Sigmoid colon (tissue), 7 donors: Measurements from ENCODE around the gene ZNF672. TPM values are rescaled to one million over a fixed set of nuclear protein-coding genes. Genes with fewer than 3 reads are reported as not detected.

Experiments used
- DNase-seq: peaks from one replicate; pipeline ENCODE4 v3.0.0-alpha.2; 2019
- H3K27ac ChIP-seq, 4 donors: fragments of 200-600 bp; sonication (generic); one replicate each; pipeline ENCODE4 v1.5.1; 2016 to 2019; ENCODE audit warnings: mild to moderate bottlenecking in 1 of 4
- H3K27me3 ChIP-seq, 3 donors: fragments of 200-600 bp; sonication (generic); one replicate each; pipeline ENCODE4 v1.5.1; 2019; ENCODE audit warnings: mild to moderate bottlenecking in 1 of 3
- H3K36me3 ChIP-seq, 4 donors: fragments of 200-600 bp; sonication (generic); one replicate each; pipeline ENCODE4 v1.5.1; 2016 to 2019
- H3K4me1 ChIP-seq, 4 donors: fragments of 200-600 bp; sonication (generic); one replicate each; pipeline ENCODE4 v1.5.1; 2017 to 2019
- H3K4me3 ChIP-seq, 4 donors: fragments of 200-600 bp; sonication (generic); one replicate each; pipeline ENCODE4 v1.5.1; 2017 to 2019; ENCODE audit warnings: mild to moderate bottlenecking in 2 of 4, moderate library complexity in 1 of 4
- H3K9me3 ChIP-seq, 4 donors: fragments of 200-600 bp in 3 of 4; sonication (generic) in 3 of 4; one replicate each; pipeline versions ENCODE4 v1.5.1 to v1.6.1; 2013 to 2019
- EP300 ChIP-seq, 4 donors: sonication (generic); formaldehyde crosslinking; IDR thresholded peaks; one replicate each; pipeline ENCODE4 v1.6.1; 2017; ENCODE audit warnings: antibody characterized with exemption in 4 of 4
- POLR2A ChIP-seq, 2 donors: fragments of 450-650 bp; IDR thresholded peaks; one replicate each; pipeline ENCODE4 v1.6.1; 2016; ENCODE audit warnings: antibody characterized with exemption in 2 of 2, mild to moderate bottlenecking in 2 of 2, moderate library complexity in 2 of 2
- POLR2AphosphoS5 ChIP-seq, 4 donors: sonication (generic); formaldehyde crosslinking; IDR thresholded peaks; one replicate each; pipeline ENCODE4 v1.6.1; 2017; ENCODE audit warnings: antibody characterized with exemption in 4 of 4
- WGBS, 2 donors: extraction: QIAGEN DNeasy Blood & Tissue Kit; methylation state at CpG; one replicate each; pipeline ENCODE4 v1.1.7; 2013; 5-methylcytosine and 5-hydroxymethylcytosine counted together
- intact Hi-C: fragments of 100-400 bp; cut with DNase I; formaldehyde crosslinking; loops from one replicate; pipeline ENCODE4 v1.15.1; 2023
- polyA plus RNA-seq, 3 donors: library from polyadenylated mRNA; stranded (reverse); fragments of 200-250 nt; gene quantifications; one replicate each; pipeline ENCODE4 v1.2.3, GENCODE V29; 2013
- total RNA-seq, 4 donors: library from RNA; depleted of rRNA; stranded (reverse); fragments of >200 nt; gene quantifications; one replicate each; pipeline ENCODE4 v1.1.0, GENCODE V29; 2016
- TF ChIP-seq, protein P1 (sequence below), 4 experiments: fragments of 450-650 bp in 3 of 4; fragments of 200-600 bp in 1 of 4; IDR thresholded peaks; one replicate each; pipeline ENCODE4 v1.5.1; 2016 to 2019; ENCODE audit warnings: antibody characterized with exemption in 4 of 4, mild to moderate bottlenecking in 3 of 4, moderate library complexity in 2 of 4
- donor health status: healthy with polysubstance abuse.
- donor health status: Bipolar disorder and iron deficiency.
- donor health status: healthy.

The ZNF672 gene
- total and polyA plus RNA-seq, 7 donors = 14.4 to 31.1 (median 21.4) TPM

DNA sequence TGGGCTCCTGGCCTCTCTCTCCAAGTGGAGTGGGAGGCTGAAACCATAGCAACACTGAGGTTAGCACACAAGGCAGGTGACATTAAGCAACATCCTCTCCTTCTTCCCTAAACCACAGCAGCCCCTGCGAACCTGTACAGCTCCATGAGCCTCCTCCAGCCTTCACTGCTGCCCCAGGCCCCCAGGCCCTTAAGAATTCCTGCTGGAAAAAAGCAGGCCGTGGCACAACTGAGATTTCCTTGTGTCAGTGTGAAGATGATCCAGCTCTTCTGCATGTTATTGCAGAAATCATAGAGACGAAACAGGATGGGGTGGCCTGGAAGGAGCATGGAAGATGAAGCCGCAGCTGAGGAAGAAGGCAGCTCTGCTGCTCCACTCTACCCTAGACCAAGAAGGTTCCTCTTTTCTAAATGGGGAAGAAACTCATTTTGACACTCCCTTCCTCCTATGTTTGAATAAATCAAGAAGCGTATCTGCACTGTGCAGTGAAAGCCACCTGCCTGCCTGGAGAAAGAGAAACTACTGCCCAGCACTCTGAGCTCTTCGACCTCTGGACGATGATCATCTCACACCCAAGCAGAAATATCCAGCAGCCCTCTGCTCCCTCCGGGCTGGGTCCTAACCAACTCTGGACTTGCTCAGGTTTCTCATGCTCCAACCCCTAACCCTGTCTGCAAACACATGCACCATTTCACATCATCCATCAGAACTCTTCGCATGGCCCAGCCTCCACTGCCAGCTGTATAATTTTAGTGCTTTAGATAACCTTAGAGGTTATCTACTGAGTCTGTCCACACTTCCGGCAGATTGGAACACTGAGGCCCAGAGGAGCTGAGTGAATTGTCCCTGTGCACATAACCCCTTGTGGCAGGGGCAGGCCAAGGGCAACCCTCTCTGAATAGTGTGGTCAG is 33.0 kb upstream of the ZNF672 start:
- peaks cover 0 to 5% (median 0%) of the 10 kb centered on the region in 3 donors for H3K27me3 ChIP-seq
- DNase-seq = no peak
- intact Hi-C loops = no loop called here
- 30 to 36% methylated on average over 10 of the region's 10 CpGs for WGBS, 2 donors
- no peaks in the 10 kb centered on the region for H3K36me3 ChIP-seq
- TF ChIP-seq EP300 (IDR thresholded peaks at IDR 0.05) (no peak), POLR2AphosphoS5 (IDR thresholded peaks at IDR 0.05) (no peak), POLR2A (IDR thresholded peaks at IDR 0.05) (no peak)
- TF ChIP-seq, protein P1, sequence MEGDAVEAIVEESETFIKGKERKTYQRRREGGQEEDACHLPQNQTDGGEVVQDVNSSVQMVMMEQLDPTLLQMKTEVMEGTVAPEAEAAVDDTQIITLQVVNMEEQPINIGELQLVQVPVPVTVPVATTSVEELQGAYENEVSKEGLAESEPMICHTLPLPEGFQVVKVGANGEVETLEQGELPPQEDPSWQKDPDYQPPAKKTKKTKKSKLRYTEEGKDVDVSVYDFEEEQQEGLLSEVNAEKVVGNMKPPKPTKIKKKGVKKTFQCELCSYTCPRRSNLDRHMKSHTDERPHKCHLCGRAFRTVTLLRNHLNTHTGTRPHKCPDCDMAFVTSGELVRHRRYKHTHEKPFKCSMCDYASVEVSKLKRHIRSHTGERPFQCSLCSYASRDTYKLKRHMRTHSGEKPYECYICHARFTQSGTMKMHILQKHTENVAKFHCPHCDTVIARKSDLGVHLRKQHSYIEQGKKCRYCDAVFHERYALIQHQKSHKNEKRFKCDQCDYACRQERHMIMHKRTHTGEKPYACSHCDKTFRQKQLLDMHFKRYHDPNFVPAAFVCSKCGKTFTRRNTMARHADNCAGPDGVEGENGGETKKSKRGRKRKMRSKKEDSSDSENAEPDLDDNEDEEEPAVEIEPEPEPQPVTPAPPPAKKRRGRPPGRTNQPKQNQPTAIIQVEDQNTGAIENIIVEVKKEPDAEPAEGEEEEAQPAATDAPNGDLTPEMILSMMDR (IDR thresholded peaks at IDR 0.05) = no peak
- peaks cover 0 to 4% (median 0%) of the 10 kb centered on the region in 4 donors for H3K4me1 ChIP-seq
- no peak overlapping the region for H3K4me3 ChIP-seq
- peak overlapping the region in 1 of 4 donors; percentile 7 for H3K27ac ChIP-seq
- H3K9me3 ChIP-seq = no peaks in the 10 kb centered on the region

DNA sequence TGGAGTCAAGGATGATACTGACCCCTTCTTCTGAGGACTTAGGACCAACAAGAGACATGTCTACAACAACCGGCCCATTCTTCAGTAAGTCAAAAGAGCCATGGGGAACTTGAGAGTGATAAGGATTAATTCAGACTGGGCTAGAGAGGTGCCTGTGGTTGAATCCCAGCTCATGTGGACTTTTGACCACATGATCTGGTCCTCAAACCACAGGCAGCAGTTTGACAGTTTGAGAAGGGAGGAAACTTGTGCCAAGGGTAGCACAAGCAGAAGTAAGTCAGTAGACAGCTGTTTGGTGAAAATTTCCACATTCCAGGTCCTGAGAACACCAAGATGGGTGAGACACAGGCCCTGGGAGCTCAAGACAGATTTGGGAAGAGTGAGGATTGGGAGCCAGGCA is 32.1 kb upstream of the ZNF672 start:
- DNase-seq = no peak
- Histone ChIP-seq H3K27me3 (peaks cover 0 to under 1% (median 0%) of the 10 kb centered on the region in 3 donors), H3K27ac (peak overlapping the region in 1 of 4 donors; percentile 7), H3K36me3 (no peaks in the 10 kb centered on the region), H3K9me3 (no peaks in the 10 kb centered on the region), H3K4me3 (no peak overlapping the region), H3K4me1 (peaks cover 0 to 11% (median 7%) of the 10 kb centered on the region in 4 donors)
- no peak for TF ChIP-seq EP300 (IDR thresholded peaks at IDR 0.05)
- 91 to 96% methylated on average over 1 of the region's 1 CpG for WGBS, 2 donors
- intact Hi-C loops = loop anchor here (2.0 kb wide), 1 partner anchor 181 kb away; no protein-coding TSS in a partner anchor

DNA sequence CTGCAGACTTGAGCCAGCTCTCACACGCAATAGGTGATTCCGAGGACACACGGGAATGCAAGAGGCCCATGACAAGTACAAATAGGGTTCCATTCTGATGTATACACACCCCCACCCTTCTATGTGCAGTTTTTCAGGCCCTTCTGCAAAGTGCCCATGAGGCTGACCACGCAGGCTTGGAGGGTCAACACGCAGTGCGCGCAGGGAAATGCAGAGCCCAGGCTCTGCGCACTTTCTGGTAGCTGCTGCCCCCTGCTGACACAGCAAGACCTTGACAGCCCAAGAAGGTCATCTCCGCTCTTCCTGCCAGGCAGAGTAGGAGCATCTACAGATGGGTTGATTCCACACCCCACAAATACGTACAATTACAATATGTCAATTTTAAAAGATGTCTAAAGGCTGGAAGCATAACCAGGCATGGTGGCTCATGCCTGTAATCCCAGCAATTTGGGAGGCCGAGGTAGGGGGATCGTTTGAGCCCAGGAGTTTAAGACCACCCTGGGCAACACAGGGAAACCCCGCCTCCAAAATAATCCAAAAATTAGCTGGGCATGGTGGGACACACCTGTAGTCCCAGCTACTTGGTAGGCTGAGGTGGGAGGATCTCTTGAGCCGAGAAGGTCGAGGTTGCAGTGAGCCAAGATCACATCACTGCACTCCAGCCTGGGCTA is 30.8 kb upstream of the ZNF672 start:
- no peak overlapping the region for H3K4me3 ChIP-seq
- no peaks in the 10 kb centered on the region for H3K27me3 ChIP-seq

DNA sequence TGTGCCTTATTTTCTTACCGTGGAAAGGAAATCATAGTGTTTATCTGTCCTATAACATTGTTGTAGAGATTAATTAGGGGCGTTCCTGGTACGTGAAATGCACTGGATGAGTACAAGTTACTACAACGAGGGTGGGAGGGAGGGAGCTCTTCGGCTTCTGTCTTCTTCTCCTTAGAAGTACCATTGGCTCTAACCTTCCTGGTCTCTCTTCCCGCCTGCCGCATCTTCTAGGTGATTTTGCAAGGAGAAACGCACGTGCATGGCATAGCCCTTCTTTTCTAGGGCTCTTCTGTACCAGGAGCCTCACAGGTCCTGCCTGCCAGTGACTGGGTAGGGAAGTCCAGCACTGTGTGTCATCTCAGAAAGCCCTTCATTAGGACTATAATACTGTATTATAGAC is 29.1 kb upstream of the ZNF672 start:
- intact Hi-C loops = no loop called here
- Histone ChIP-seq H3K36me3 (peaks cover 13 to 29% (median 18%) of the 10 kb centered on the region in 4 donors), H3K4me1 (peaks cover 0 to 14% (median 13%) of the 10 kb centered on the region in 4 donors), H3K27ac (no peak overlapping the region), H3K27me3 (no peaks in the 10 kb centered on the region), H3K9me3 (no peaks in the 10 kb centered on the region), H3K4me3 (no peak overlapping the region)
- TF ChIP-seq POLR2A (IDR thresholded peaks at IDR 0.05) (no peak), EP300 (IDR thresholded peaks at IDR 0.05) (no peak), POLR2AphosphoS5 (IDR thresholded peaks at IDR 0.05) (no peak)
- TF ChIP-seq, protein P1 (IDR thresholded peaks at IDR 0.05) = no peak
- 81 to 89% methylated on average over 9 of the region's 9 CpGs for WGBS, 2 donors
- no peak for DNase-seq

More for the DNA sequence above, 30.8 kb upstream of the ZNF672 start:
- intact Hi-C loops = loop anchor here (2.0 kb wide), 1 partner anchor 182 kb away; no protein-coding TSS in a partner anchor
- 44 to 57% methylated on average over 15 of the region's 15 CpGs for WGBS, 2 donors
- TF ChIP-seq, protein P1 (IDR thresholded peaks at IDR 0.05) = peak; percentile 21 to 77 (median 66)
- TF ChIP-seq EP300 (IDR thresholded peaks at IDR 0.05) = no peak
- no peaks in the 10 kb centered on the region for H3K9me3 ChIP-seq
- no peak for DNase-seq
- H3K4me1 ChIP-seq = peaks cover 0 to 14% (median 13%) of the 10 kb centered on the region in 4 donors
- H3K36me3 ChIP-seq = peaks cover 0 to 12% (median 5%) of the 10 kb centered on the region in 4 donors
- H3K27ac ChIP-seq = no peak overlapping the region
